Vagina (tissue), 2 donors: Measurements from ENCODE around the gene QSER1. TPM values are rescaled to one million over a fixed set of nuclear protein-coding genes. Genes with fewer than 3 reads are reported as not detected.

ENCODE experiments used
- DNase-seq, 2 donors: peaks; one replicate each; pipeline ENCODE4 v3.0.0-alpha.2; 2017; ENCODE audit errors: extremely low spot score in 2 of 2
- H3K27ac ChIP-seq: fragments of 200-600 bp; sonication (generic); one replicate; pipeline ENCODE4 v1.5.1; 2019
- H3K27me3 ChIP-seq: fragments of 200-600 bp; sonication (generic); one replicate; pipeline ENCODE4 v1.5.1; 2019
- H3K36me3 ChIP-seq, 2 donors: fragments of 200-600 bp; sonication (generic); one replicate each; pipeline ENCODE4 v1.5.1; 2017 to 2019
- H3K4me1 ChIP-seq: fragments of 200-600 bp; sonication (generic); one replicate; pipeline ENCODE4 v1.5.1; 2019
- H3K4me3 ChIP-seq, 2 donors: fragments of 200-600 bp; sonication (generic); 1 replicate in 1 of 2; 2 replicates in 1 of 2; pipeline ENCODE4 v1.5.1; 2016 to 2019
- H3K9me3 ChIP-seq: fragments of 200-600 bp; sonication (generic); one replicate; pipeline ENCODE4 v1.5.1; 2019
- POLR2A ChIP-seq, 2 donors: fragments of 450-650 bp; IDR thresholded peaks; one replicate each; pipeline ENCODE4 v1.6.1; 2017; ENCODE audit warnings: antibody characterized with exemption in 2 of 2, mild to moderate bottlenecking in 2 of 2, moderate library complexity in 2 of 2
- POLR2AphosphoS5 ChIP-seq, 2 donors: sonication (generic); formaldehyde crosslinking; IDR thresholded peaks; one replicate each; pipeline ENCODE4 v1.9.0; 2017; ENCODE audit warnings: antibody characterized with exemption in 2 of 2, mild to moderate bottlenecking in 2 of 2, low read depth in 1 of 2; ENCODE audit not compliant: insufficient read depth in 1 of 2
- intact Hi-C: fragments of 100-400 bp; cut with DNase I; formaldehyde crosslinking; loops from one replicate; pipeline ENCODE4 v1.15.1; 2023
- total RNA-seq: library from RNA; depleted of rRNA; stranded (reverse); fragments of >200 nt; gene quantifications from one replicate; pipeline ENCODE4 v1.2.3, GENCODE V29; 2016
- TF ChIP-seq, protein P1 (sequence below), 3 experiments: fragments of 450-650 bp in 2 of 3; fragments of 200-600 bp in 1 of 3; sonication (generic) in 1 of 3; IDR thresholded peaks; one replicate each; pipeline ENCODE4 v1.5.1; 2017 to 2019; ENCODE audit warnings: antibody characterized with exemption in 3 of 3, mild to moderate bottlenecking in 2 of 3, moderate library complexity in 2 of 3

QSER1 gene
- total RNA-seq, 1 donor from 2014 or later, result 39.0 TPM

DNA sequence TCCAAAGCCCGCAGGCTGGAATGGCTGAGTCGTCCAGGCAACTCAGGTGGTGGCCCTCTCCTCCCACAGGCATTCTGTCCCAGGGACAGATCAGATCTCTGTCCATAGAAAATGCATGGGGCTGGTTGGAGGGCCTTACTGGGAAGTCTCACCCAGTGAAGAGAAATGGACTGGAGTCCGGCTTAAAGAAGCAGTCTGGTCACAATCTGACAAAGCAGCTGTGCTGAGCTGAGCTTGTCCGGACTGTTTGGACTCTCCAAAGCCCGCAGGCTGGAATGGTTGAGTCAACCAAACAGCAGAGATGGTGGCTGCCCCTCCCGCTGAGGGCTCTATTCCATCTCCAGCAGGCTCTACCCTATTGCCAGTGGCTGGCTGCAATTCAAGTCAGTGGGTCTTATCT, 108.7 kb downstream of the QSER1 start:
- TF ChIP-seq POLR2A (IDR thresholded peaks at IDR 0.05), result no peak
- no peak for TF ChIP-seq POLR2AphosphoS5 (IDR thresholded peaks at IDR 0.05; ENCODE audit: insufficient read depth in 1 of 2, low read depth in 1 of 2)
- TF ChIP-seq, protein P1, sequence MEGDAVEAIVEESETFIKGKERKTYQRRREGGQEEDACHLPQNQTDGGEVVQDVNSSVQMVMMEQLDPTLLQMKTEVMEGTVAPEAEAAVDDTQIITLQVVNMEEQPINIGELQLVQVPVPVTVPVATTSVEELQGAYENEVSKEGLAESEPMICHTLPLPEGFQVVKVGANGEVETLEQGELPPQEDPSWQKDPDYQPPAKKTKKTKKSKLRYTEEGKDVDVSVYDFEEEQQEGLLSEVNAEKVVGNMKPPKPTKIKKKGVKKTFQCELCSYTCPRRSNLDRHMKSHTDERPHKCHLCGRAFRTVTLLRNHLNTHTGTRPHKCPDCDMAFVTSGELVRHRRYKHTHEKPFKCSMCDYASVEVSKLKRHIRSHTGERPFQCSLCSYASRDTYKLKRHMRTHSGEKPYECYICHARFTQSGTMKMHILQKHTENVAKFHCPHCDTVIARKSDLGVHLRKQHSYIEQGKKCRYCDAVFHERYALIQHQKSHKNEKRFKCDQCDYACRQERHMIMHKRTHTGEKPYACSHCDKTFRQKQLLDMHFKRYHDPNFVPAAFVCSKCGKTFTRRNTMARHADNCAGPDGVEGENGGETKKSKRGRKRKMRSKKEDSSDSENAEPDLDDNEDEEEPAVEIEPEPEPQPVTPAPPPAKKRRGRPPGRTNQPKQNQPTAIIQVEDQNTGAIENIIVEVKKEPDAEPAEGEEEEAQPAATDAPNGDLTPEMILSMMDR (IDR thresholded peaks at IDR 0.05), result no peak
- no peak for DNase-seq
- Histone ChIP-seq H3K27ac (no peak overlapping the region), H3K27me3 (no peaks in the 10 kb centered on the region), H3K4me1 (no peaks in the 10 kb centered on the region), H3K36me3 (no peaks in the 10 kb centered on the region), H3K4me3 (no peak overlapping the region), H3K9me3 (no peaks in the 10 kb centered on the region)
- intact Hi-C loops, result no loop called here

DNA sequence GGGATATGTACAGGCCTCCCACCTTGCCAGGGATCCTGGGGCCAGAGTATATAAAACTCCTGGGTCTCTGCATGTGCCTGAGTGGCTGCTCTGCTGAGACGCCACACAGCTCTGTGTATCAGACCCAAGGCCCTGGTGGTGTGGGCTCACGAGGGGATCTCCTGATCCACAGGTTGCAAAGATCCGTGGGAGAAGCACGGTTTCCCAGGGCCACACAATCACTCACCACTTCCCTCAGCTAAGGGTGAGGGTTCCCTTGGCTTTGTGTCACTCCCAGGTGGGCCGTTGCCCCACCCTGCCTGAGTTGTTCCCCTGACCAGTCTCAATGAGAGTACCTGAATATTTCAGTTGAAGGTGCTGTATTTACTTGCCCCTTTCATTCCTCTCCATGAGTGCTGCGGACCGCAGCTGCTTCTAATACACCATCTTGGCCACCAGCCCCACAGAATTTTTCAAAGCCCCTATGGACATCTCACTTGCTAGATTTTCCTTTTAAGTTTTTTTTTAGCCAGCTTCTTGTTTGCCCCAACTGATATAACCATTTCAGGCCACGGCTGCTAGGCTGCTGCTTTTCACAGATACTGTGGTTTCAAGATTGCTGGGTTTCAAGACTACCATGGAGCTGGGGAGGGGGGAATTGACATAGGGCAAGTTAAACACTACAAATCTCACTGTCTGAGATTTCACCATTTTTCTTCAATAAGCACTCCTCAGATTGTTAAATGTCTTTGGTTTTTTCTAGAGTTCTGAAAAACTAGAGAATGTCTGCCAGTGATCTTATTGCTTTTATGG, 109.3 kb downstream of the QSER1 start:
- no peak for DNase-seq
- TF ChIP-seq, protein P1 (IDR thresholded peaks at IDR 0.05), result no peak
- no peak for TF ChIP-seq POLR2AphosphoS5 (IDR thresholded peaks at IDR 0.05; ENCODE audit: insufficient read depth in 1 of 2, low read depth in 1 of 2)
- no peak for TF ChIP-seq POLR2A (IDR thresholded peaks at IDR 0.05)
- intact Hi-C loops, result no loop called here
- H3K27ac ChIP-seq, result no peak overlapping the region
- H3K36me3 ChIP-seq, result no peaks in the 10 kb centered on the region
- H3K9me3 ChIP-seq, result no peaks in the 10 kb centered on the region
- no peaks in the 10 kb centered on the region for H3K4me1 ChIP-seq
- H3K4me3 ChIP-seq, result no peak overlapping the region
- H3K27me3 ChIP-seq, result no peaks in the 10 kb centered on the region

DNA sequence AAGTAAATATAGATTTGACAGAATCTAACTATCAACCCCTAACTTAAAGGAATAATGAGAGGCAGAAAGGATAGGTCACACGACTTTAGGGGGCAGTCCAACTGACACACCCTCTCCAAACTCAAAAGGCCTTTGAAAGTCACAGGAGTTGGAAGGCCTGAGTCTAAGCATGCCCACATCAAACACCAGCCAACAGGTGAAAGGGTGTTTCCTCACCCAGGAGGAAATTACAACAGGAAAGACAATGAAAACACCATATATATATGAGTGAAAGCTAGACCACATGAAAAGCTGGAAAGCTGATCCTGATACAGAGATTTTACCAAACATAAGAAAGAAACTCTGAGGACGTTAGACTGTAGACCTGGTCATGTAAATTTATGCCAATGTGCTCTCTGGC, 112.6 kb downstream of the QSER1 start:
- intact Hi-C loops, result no loop called here

DNA sequence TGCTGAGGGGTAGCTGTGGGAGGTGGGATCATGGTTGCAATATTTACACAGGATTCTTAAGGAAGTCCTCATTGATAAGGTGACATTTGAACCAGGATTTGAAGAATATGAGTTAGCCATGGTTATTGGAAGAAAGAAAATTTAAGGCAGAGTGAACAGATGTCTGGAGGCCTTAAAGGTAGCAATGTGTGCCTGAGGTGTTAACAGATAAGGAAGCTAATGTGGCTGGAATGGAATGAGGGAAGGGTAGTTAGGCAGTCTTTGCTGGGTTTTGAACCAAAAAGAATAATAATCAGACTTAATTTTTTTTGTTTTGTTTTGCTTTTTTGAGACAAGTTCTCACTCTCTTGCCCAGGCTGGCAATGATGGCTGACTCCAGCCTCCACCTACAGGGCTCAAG, 113.4 kb downstream of the QSER1 start:
- no peaks in the 10 kb centered on the region for H3K9me3 ChIP-seq
- no peak overlapping the region for H3K27ac ChIP-seq
- intact Hi-C loops, result no loop called here
- no peaks in the 10 kb centered on the region for H3K27me3 ChIP-seq
- no peaks in the 10 kb centered on the region for H3K4me1 ChIP-seq
- DNase-seq, result no peak
- TF ChIP-seq POLR2A (IDR thresholded peaks at IDR 0.05) (no peak), POLR2AphosphoS5 (IDR thresholded peaks at IDR 0.05; ENCODE audit: insufficient read depth in 1 of 2, low read depth in 1 of 2) (no peak)
- TF ChIP-seq, protein P1 (IDR thresholded peaks at IDR 0.05), result no peak
- H3K36me3 ChIP-seq, result no peaks in the 10 kb centered on the region
- H3K4me3 ChIP-seq, result no peak overlapping the region

More for the DNA sequence above, 112.6 kb downstream of the QSER1 start:
- Histone ChIP-seq H3K4me3 (no peak overlapping the region), H3K4me1 (no peaks in the 10 kb centered on the region), H3K27me3 (no peaks in the 10 kb centered on the region), H3K27ac (no peak overlapping the region), H3K36me3 (no peaks in the 10 kb centered on the region), H3K9me3 (no peaks in the 10 kb centered on the region)
- TF ChIP-seq, protein P1 (IDR thresholded peaks at IDR 0.05), result no peak
- TF ChIP-seq POLR2AphosphoS5 (IDR thresholded peaks at IDR 0.05; ENCODE audit: insufficient read depth in 1 of 2, low read depth in 1 of 2), result no peak
- DNase-seq, result no peak

DNA sequence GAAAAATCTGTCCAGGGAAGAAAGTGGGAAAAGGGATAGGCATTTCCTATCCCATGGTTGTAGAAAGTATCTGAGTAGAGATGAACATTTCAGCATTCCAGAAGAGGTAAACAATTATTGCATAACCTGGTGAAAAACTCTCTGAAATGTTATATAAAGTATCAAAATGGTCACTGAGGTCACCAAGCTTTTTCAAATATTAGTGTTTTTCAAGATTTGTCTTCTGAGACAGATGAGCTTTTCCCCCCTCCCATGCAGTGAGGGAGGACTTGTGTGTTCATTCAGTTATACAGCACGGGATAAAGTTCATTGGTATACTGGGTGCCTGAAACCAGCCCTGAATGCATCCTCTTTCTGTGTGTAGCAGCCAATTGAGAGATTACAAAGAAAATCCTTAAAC, 121.1 kb downstream of the QSER1 start:
- H3K4me3 ChIP-seq, result no peak overlapping the region
- no peaks in the 10 kb centered on the region for H3K36me3 ChIP-seq
- no peaks in the 10 kb centered on the region for H3K27me3 ChIP-seq
- TF ChIP-seq, protein P1 (IDR thresholded peaks at IDR 0.05), result no peak
- TF ChIP-seq POLR2AphosphoS5 (IDR thresholded peaks at IDR 0.05; ENCODE audit: insufficient read depth in 1 of 2, low read depth in 1 of 2) (no peak), POLR2A (IDR thresholded peaks at IDR 0.05) (no peak)
- peaks cover 25% of the 10 kb centered on the region for H3K4me1 ChIP-seq
- H3K9me3 ChIP-seq, result no peaks in the 10 kb centered on the region
- DNase-seq, result no peak
- intact Hi-C loops, result no loop called here
- no peak overlapping the region for H3K27ac ChIP-seq
